GM18526 (cell line): ENCODE data around the gene SLC6A18.

Source experiments
- POLR2A ChIP-seq: IDR thresholded peaks from 3 replicates; pipeline ENCODE4 v1.6.1; 2011; ENCODE audit not compliant: insufficient read length; ENCODE audit errors: extremely low read depth

SLC6A18 gene

GRCh38 chr5:1278656-1279442, 53.7 kb downstream of the SLC6A18 start:
- no peak for TF ChIP-seq POLR2A

GRCh38 chr5:1279443-1280151, 54.4 kb downstream of the SLC6A18 start:
- TF ChIP-seq POLR2A: no peak

- TF ChIP-seq POLR2A: no peak
Measured at GRCh38 chr5:1280177-1281037, 55.2 kb downstream of the SLC6A18 start.

GRCh38 chr5:1281038-1281882, 56.1 kb downstream of the SLC6A18 start:
- TF ChIP-seq POLR2A: no peak

GRCh38 chr5:1282131-1282992, 57.2 kb downstream of the SLC6A18 start:
- TF ChIP-seq POLR2A: no peak

GRCh38 chr5:1285141-1285540, 60.0 kb downstream of the SLC6A18 start:
- no peak for TF ChIP-seq POLR2A

- no peak for TF ChIP-seq POLR2A
Measured at GRCh38 chr5:1285883-1286291, 60.7 kb downstream of the SLC6A18 start.

- TF ChIP-seq POLR2A: no peak
Measured at GRCh38 chr5:1288439-1289335, 63.5 kb downstream of the SLC6A18 start.

- TF ChIP-seq POLR2A: no peak
Measured at GRCh38 chr5:1291611-1292080, 66.5 kb downstream of the SLC6A18 start.

- TF ChIP-seq POLR2A: no peak
Measured at GRCh38 chr5:1292139-1292538, 67.0 kb downstream of the SLC6A18 start.

GRCh38 chr5:1292846-1293415, 67.8 kb downstream of the SLC6A18 start:
- TF ChIP-seq POLR2A: no peak
